ENCODE data around the gene SPG7.

Gene SPG7

GRCh38 chr16:89576153-89577054, 68.2 kb downstream of the SPG7 start:
- Histone ChIP-seq H3K4me3 (ENCODE audit: low read length) (no peak overlapping the region), H3K36me3 (ENCODE audit: control insufficient read depth, insufficient read depth, low read length) (no peaks in the 10 kb centered on the region), H3K27me3 (ENCODE audit: control insufficient read depth, insufficient read depth, low read length) (peaks cover 21% of the 10 kb centered on the region), H3K9ac (ENCODE audit: low read length) (no peak overlapping the region), H3K4me1 (ENCODE audit: control insufficient read depth, insufficient read depth, low read length) (no peaks in the 10 kb centered on the region), H3K27ac (ENCODE audit: low read depth, low read length) (no peak overlapping the region)

GRCh38 chr16:89577055-89577759, 69.0 kb downstream of the SPG7 start:
- H3K4me3 ChIP-seq (ENCODE audit: low read length), result no peak overlapping the region
- no peaks in the 10 kb centered on the region for H3K4me1 ChIP-seq (ENCODE audit: control insufficient read depth, insufficient read depth, low read length)
- no peak overlapping the region for H3K27ac ChIP-seq (ENCODE audit: low read depth, low read length)
- H3K27me3 ChIP-seq (ENCODE audit: control insufficient read depth, insufficient read depth, low read length), result peaks cover 17% of the 10 kb centered on the region
- no peaks in the 10 kb centered on the region for H3K36me3 ChIP-seq (ENCODE audit: control insufficient read depth, insufficient read depth, low read length)
- H3K9ac ChIP-seq (ENCODE audit: low read length), result no peak overlapping the region

- no peaks in the 10 kb centered on the region for H3K36me3 ChIP-seq (ENCODE audit: control insufficient read depth, insufficient read depth, low read length)
- H3K4me3 ChIP-seq (ENCODE audit: low read length), result no peak overlapping the region
- no peaks in the 10 kb centered on the region for H3K4me1 ChIP-seq (ENCODE audit: control insufficient read depth, insufficient read depth, low read length)
- peaks cover 15% of the 10 kb centered on the region for H3K27me3 ChIP-seq (ENCODE audit: control insufficient read depth, insufficient read depth, low read length)
- H3K9ac ChIP-seq (ENCODE audit: low read length), result no peak overlapping the region
- H3K27ac ChIP-seq (ENCODE audit: low read depth, low read length), result no peak overlapping the region
Measured at GRCh38 chr16:89579351-89579750, 71.1 kb downstream of the SPG7 start.

GRCh38 chr16:89581045-89581695, 73.0 kb downstream of the SPG7 start:
- H3K4me3 ChIP-seq (ENCODE audit: low read length), result no peak overlapping the region
- no peaks in the 10 kb centered on the region for H3K4me1 ChIP-seq (ENCODE audit: control insufficient read depth, insufficient read depth, low read length)
- H3K27me3 ChIP-seq (ENCODE audit: control insufficient read depth, insufficient read depth, low read length), result peaks cover 6% of the 10 kb centered on the region
- no peak overlapping the region for H3K27ac ChIP-seq (ENCODE audit: low read depth, low read length)
- H3K9ac ChIP-seq (ENCODE audit: low read length), result no peak overlapping the region
- H3K36me3 ChIP-seq (ENCODE audit: control insufficient read depth, insufficient read depth, low read length), result no peaks in the 10 kb centered on the region

- Histone ChIP-seq H3K9ac (ENCODE audit: low read length) (no peak overlapping the region), H3K27ac (ENCODE audit: low read depth, low read length) (no peak overlapping the region), H3K27me3 (ENCODE audit: control insufficient read depth, insufficient read depth, low read length) (peaks cover 2% of the 10 kb centered on the region), H3K4me3 (ENCODE audit: low read length) (no peak overlapping the region), H3K4me1 (ENCODE audit: control insufficient read depth, insufficient read depth, low read length) (no peaks in the 10 kb centered on the region), H3K36me3 (ENCODE audit: control insufficient read depth, insufficient read depth, low read length) (no peaks in the 10 kb centered on the region)
Measured at GRCh38 chr16:89581861-89582563, 73.8 kb downstream of the SPG7 start.

GRCh38 chr16:89582614-89583196, 74.5 kb downstream of the SPG7 start:
- H3K4me3 ChIP-seq (ENCODE audit: low read length), result no peak overlapping the region
- H3K27me3 ChIP-seq (ENCODE audit: control insufficient read depth, insufficient read depth, low read length), result no peaks in the 10 kb centered on the region
- H3K36me3 ChIP-seq (ENCODE audit: control insufficient read depth, insufficient read depth, low read length), result no peaks in the 10 kb centered on the region
- H3K9ac ChIP-seq (ENCODE audit: low read length), result no peak overlapping the region
- no peak overlapping the region for H3K27ac ChIP-seq (ENCODE audit: low read depth, low read length)
- no peaks in the 10 kb centered on the region for H3K4me1 ChIP-seq (ENCODE audit: control insufficient read depth, insufficient read depth, low read length)

- no peaks in the 10 kb centered on the region for H3K4me1 ChIP-seq (ENCODE audit: control insufficient read depth, insufficient read depth, low read length)
Measured at GRCh38 chr16:89583197-89583894, 75.1 kb downstream of the SPG7 start.

GRCh38 chr16:89583895-89584644, 75.9 kb downstream of the SPG7 start:
- Histone ChIP-seq H3K4me3 (ENCODE audit: low read length) (no peak overlapping the region), H3K36me3 (ENCODE audit: control insufficient read depth, insufficient read depth, low read length) (no peaks in the 10 kb centered on the region), H3K4me1 (ENCODE audit: control insufficient read depth, insufficient read depth, low read length) (no peaks in the 10 kb centered on the region), H3K9ac (ENCODE audit: low read length) (no peak overlapping the region), H3K27ac (ENCODE audit: low read depth, low read length) (no peak overlapping the region), H3K27me3 (ENCODE audit: control insufficient read depth, insufficient read depth, low read length) (no peaks in the 10 kb centered on the region)

More at GRCh38 chr16:89583197-89583894, 75.1 kb downstream of the SPG7 start:
- no peak overlapping the region for H3K4me3 ChIP-seq (ENCODE audit: low read length)
- no peak overlapping the region for H3K9ac ChIP-seq (ENCODE audit: low read length)
- H3K36me3 ChIP-seq (ENCODE audit: control insufficient read depth, insufficient read depth, low read length), result no peaks in the 10 kb centered on the region
- no peak overlapping the region for H3K27ac ChIP-seq (ENCODE audit: low read depth, low read length)
- H3K27me3 ChIP-seq (ENCODE audit: control insufficient read depth, insufficient read depth, low read length), result no peaks in the 10 kb centered on the region

GRCh38 chr16:89584768-89585549, 76.8 kb downstream of the SPG7 start:
- Histone ChIP-seq H3K9ac (ENCODE audit: low read length) (no peak overlapping the region), H3K27me3 (ENCODE audit: control insufficient read depth, insufficient read depth, low read length) (no peaks in the 10 kb centered on the region), H3K27ac (ENCODE audit: low read depth, low read length) (no peak overlapping the region)

GRCh38 chr16:89586218-89586617, 78.0 kb downstream of the SPG7 start:
- Histone ChIP-seq H3K27ac (ENCODE audit: low read depth, low read length) (no peak overlapping the region), H3K4me1 (ENCODE audit: control insufficient read depth, insufficient read depth, low read length) (no peaks in the 10 kb centered on the region), H3K9ac (ENCODE audit: low read length) (no peak overlapping the region), H3K27me3 (ENCODE audit: control insufficient read depth, insufficient read depth, low read length) (no peaks in the 10 kb centered on the region), H3K36me3 (ENCODE audit: control insufficient read depth, insufficient read depth, low read length) (no peaks in the 10 kb centered on the region), H3K4me3 (ENCODE audit: low read length) (no peak overlapping the region)

More at GRCh38 chr16:89584768-89585549, 76.8 kb downstream of the SPG7 start:
- H3K4me3 ChIP-seq (ENCODE audit: low read length), result no peak overlapping the region
- H3K36me3 ChIP-seq (ENCODE audit: control insufficient read depth, insufficient read depth, low read length), result no peaks in the 10 kb centered on the region
- no peaks in the 10 kb centered on the region for H3K4me1 ChIP-seq (ENCODE audit: control insufficient read depth, insufficient read depth, low read length)
